B cell (primary cell): ENCODE data around the gene SORD. TPM values are rescaled to one million over a fixed set of nuclear protein-coding genes. Genes with fewer than 3 reads are reported as not detected.

Experiments
- ATAC-seq: fragments of 200-7000 bp; cut with Tn5 transposase; one replicate; pipeline ENCODE4 v1.10.0; 2021; ENCODE audit warnings: low read depth, mild to moderate bottlenecking, moderate number of reproducible peaks, moderate library complexity
- CTCF ChIA-PET: fragments of 350-600 bp; sonication (Branson Sonifier 250); formaldehyde crosslinking; loops from one replicate; lab custom pipeline; 2021; ENCODE audit warnings: antibody characterized with exemption, inconsistent platforms; lab: Charles Lee
- POLR2A ChIA-PET: fragments of 350-600 bp; sonication (Branson Sonifier 250); formaldehyde crosslinking; loops from one replicate; lab custom pipeline; 2021; ENCODE audit warnings: antibody characterized with exemption; lab: Charles Lee
- DNase-seq: peaks from one replicate; pipeline ENCODE4 v3.0.0; 2013
- H2AFZ ChIP-seq: 2 replicates; pipeline ENCODE4 v1.6.1; 2012; ENCODE audit warnings: mild to moderate bottlenecking, low read depth, low read length; ENCODE audit not compliant: insufficient read depth, poor library complexity, severe bottlenecking
- H3K27ac ChIP-seq, 2 donors: 1 replicate in 1 of 2; 2 replicates in 1 of 2; pipeline ENCODE4 v1.5.1; 2012 to 2013; ENCODE audit warnings: low read length in 2 of 2, mild to moderate bottlenecking in 2 of 2, moderate library complexity in 1 of 2
- H3K27me3 ChIP-seq, 4 experiments: fragments of 200-600 bp in 1 of 4; sonication (generic) in 1 of 4; replicated peaks in 1 of 4; 1 replicate in 2 of 4; 2 replicates in 2 of 4; pipeline versions ENCODE4 v1.6.1 to v1.7.0; 2013 to 2016; ENCODE audit warnings: low read length in 3 of 4, mild to moderate bottlenecking in 2 of 4, mixed read lengths in 1 of 4, moderate library complexity in 1 of 4; ENCODE audit not compliant: insufficient read depth in 4 of 4, control insufficient read depth in 3 of 4; ENCODE audit errors: control extremely low read depth in 1 of 4
- H3K36me3 ChIP-seq, 2 experiments: replicated peaks in 1 of 2; 1 replicate in 1 of 2; 2 replicates in 1 of 2; pipeline versions ENCODE4 v1.6.1 to v1.7.1; 2013; ENCODE audit warnings: low read length in 1 of 2; ENCODE audit not compliant: insufficient read depth in 2 of 2, control insufficient read depth in 1 of 2; ENCODE audit errors: control extremely low read depth in 1 of 2, extremely low read depth in 1 of 2
- H3K4me1 ChIP-seq, 2 donors: fragments of 200-600 bp in 1 of 2; sonication (generic) in 1 of 2; 1 replicate in 1 of 2; 2 replicates in 1 of 2; pipeline versions ENCODE4 v1.5.1 to v1.6.1; 2013 to 2017; ENCODE audit warnings: low read length in 2 of 2; ENCODE audit not compliant: control insufficient read depth in 2 of 2, insufficient read depth in 2 of 2
- H3K4me2 ChIP-seq: replicated peaks from 2 replicates; pipeline ENCODE3; 2012; ENCODE audit warnings: mild to moderate bottlenecking, low read depth, low read length; ENCODE audit not compliant: poor library complexity, severe bottlenecking
- H3K4me3 ChIP-seq, 5 experiments: fragments of 200-600 bp in 1 of 5; sonication (generic) in 1 of 5; 1 replicate in 3 of 5; 2 replicates in 2 of 5; pipeline versions ENCODE4 v1.5.1 to v1.7.0; 2011 to 2016; ENCODE audit warnings: low read length in 4 of 5, mild to moderate bottlenecking in 4 of 5, low read depth in 2 of 5, control low read depth in 1 of 5, moderate library complexity in 1 of 5; ENCODE audit not compliant: insufficient read depth in 1 of 5; ENCODE audit errors: control extremely low read depth in 1 of 5, extremely low read depth in 1 of 5
- H3K79me2 ChIP-seq: fragments of 200-600 bp; sonication (generic); one replicate; pipeline ENCODE4 v1.6.0; 2016; ENCODE audit warnings: low read length; ENCODE audit not compliant: control insufficient read depth, insufficient read depth
- H3K9ac ChIP-seq: fragments of 200-600 bp; sonication (generic); 2 replicates; pipeline ENCODE4 v1.6.1; 2017; ENCODE audit warnings: mild to moderate bottlenecking, low read length, moderate library complexity
- H3K9me3 ChIP-seq, 3 donors: one replicate each; pipeline versions ENCODE4 v1.6.1 to v1.7.1; 2013; ENCODE audit warnings: low read length in 2 of 3; ENCODE audit not compliant: control insufficient read depth in 2 of 3, insufficient read depth in 1 of 3; ENCODE audit errors: control extremely low read depth in 1 of 3
- H4K20me1 ChIP-seq: 2 replicates; pipeline ENCODE4 v1.6.0; 2012; ENCODE audit warnings: mild to moderate bottlenecking, low read length; ENCODE audit not compliant: insufficient read depth, control insufficient read depth, poor library complexity, severe bottlenecking
- H3K27ac Mint-ChIP-seq: one replicate; pipeline ENCODE4 v1.8.0; 2021; ENCODE audit warnings: mixed read lengths
- H3K27me3 Mint-ChIP-seq: one replicate; pipeline ENCODE4 v1.8.0; 2021; ENCODE audit warnings: mixed read lengths
- H3K4me1 Mint-ChIP-seq: one replicate; pipeline ENCODE4 v1.8.0; 2021; ENCODE audit warnings: mixed read lengths
- H3K4me3 Mint-ChIP-seq: one replicate; pipeline ENCODE4 v1.8.0; 2021; ENCODE audit warnings: mixed read lengths
- H3K9me3 Mint-ChIP-seq: one replicate; pipeline ENCODE4 v1.8.0; 2022; ENCODE audit warnings: mixed read lengths; ENCODE audit not compliant: insufficient read depth
- CTCF ChIP-seq: fragments of 200-600 bp; IDR thresholded peaks from one replicate; pipeline ENCODE4 v1.8.0; 2022; ENCODE audit warnings: antibody characterized with exemption, mild to moderate bottlenecking
- EZH2 ChIP-seq: IDR thresholded peaks from 2 replicates; pipeline ENCODE4 v1.6.1; 2012; ENCODE audit warnings: borderline replicate concordance, low read depth, mild to moderate bottlenecking, moderate library complexity, low read length; ENCODE audit not compliant: insufficient read depth, poor library complexity, severe bottlenecking
- WGBS: methylation state at CpG from one replicate; pipeline ENCODE4 v1.1.5; 2013; ENCODE audit warnings: missing lambda C conversion rate; ENCODE audit not compliant: insufficient coverage; 5-methylcytosine and 5-hydroxymethylcytosine counted together
- intact Hi-C: fragments of 100-400 bp; cut with micrococcal nuclease; formaldehyde crosslinking; loops from one replicate; pipeline ENCODE4 v1.10.0; 2022
- polyA plus RNA-seq: library from polyadenylated mRNA; depleted of rRNA; stranded (reverse); fragments of >200 nt; gene quantifications from 2 replicates; pipeline ENCODE4 v1.2.3, GENCODE V29; 2012
- total RNA-seq, 2 donors: library from RNA; stranded (reverse); fragments of 120-200 nt in 1 of 2; gene quantifications; 1 replicate in 1 of 2; 2 replicates in 1 of 2; pipeline versions ENCODE4 v1.2.3 to v1.2.4, GENCODE V29; 2013 to 2022

The SORD gene
- total and polyA plus RNA-seq, 2 donors (not counting 1 experiment from before 2014, with no cell fraction given) = 22.2 to 25.8 TPM

DNA sequence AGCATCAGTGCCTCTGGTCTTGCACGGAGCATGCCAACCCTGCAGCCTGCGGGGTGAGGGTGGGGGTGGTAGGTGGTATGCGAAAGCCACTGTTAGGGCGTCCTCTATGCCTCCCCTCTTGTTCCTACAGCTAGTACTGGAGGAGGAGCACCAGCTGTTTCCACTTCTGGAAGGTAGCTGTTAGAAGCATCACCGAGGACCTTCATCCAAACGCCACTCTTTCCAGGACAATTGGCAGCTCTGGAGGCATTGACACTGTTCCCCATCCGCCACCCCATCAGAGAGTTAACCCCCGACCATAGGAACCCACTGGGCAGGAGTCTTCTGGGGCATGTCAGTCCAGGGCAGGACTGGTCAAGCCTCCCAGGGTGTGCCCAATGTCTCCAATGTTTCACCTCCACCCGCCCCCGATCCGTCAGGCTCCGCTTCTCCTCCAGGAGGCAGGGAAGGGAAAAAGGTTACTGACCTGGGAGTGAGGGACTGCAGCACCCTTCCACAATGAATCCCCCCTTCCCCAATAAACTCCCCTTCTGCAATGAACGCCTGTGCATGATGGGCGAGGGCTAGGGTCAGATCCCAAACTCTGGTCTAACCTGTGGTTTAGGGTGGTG, 90.5 kb downstream of the SORD start:
- H3K4me1 Mint-ChIP-seq = peaks cover 56% of the 10 kb centered on the region
- TF ChIP-seq CTCF = no peak
- no peak for TF ChIP-seq EZH2
- CTCF ChIA-PET = interaction anchor here (0.6 to 5.5 kb wide), 5 partner anchors 8 to 90 kb away, joined by 3 to 32 read pairs (median 3); partner anchors contain the start of gene SORD
- H3K4me3 Mint-ChIP-seq = peak overlapping the region; percentile 85
- Histone ChIP-seq H3K36me3 (no peaks in the 10 kb centered on the region), H3K9me3 (peaks cover 0 to 43% (median 0%) of the 10 kb centered on the region in 3 donors), H3K4me3 (peak overlapping the region in 2 of 5 experiments; percentile 30 to 47), H3K27me3 (peaks cover 0 to 82% (median 61%) of the 10 kb centered on the region in 4 experiments), H3K4me1 (peaks cover 54 to 61% of the 10 kb centered on the region in 2 donors), H3K79me2 (no peaks in the 10 kb centered on the region), H3K9ac (peak overlapping the region; percentile 52), H3K4me2 (peak overlapping the region; percentile 72), H4K20me1 (no peaks in the 10 kb centered on the region), H2AFZ (peak overlapping the region; percentile 34), H3K27ac (no peak overlapping the region)
- intact Hi-C loops = loop anchor here (10.0 kb wide), 1 partner anchor 81 kb away; no protein-coding TSS in a partner anchor
- 9% methylated on average over 7 of the region's 14 CpGs for WGBS
- H3K27ac Mint-ChIP-seq = no peak overlapping the region
- H3K27me3 Mint-ChIP-seq = peaks cover 79% of the 10 kb centered on the region
- POLR2A ChIA-PET = no interaction called here
- no peak for ATAC-seq
- no peak for DNase-seq
- H3K9me3 Mint-ChIP-seq = no peaks in the 10 kb centered on the region
